Peyer's patch (tissue), 4 donors: ENCODE data around the gene RCSD1. TPM values are rescaled to one million over a fixed set of nuclear protein-coding genes. Genes with fewer than 3 reads are reported as not detected.

Source experiments
- DNase-seq, 3 donors: peaks; one replicate each; pipeline ENCODE4 v3.0.0-alpha.2; 2017 to 2019
- H3K27ac ChIP-seq, 4 donors: fragments of 200-600 bp; sonication (generic); one replicate each; pipeline ENCODE4 v1.5.1; 2016 to 2019
- H3K27me3 ChIP-seq, 2 donors: fragments of 200-600 bp; sonication (generic); one replicate each; pipeline ENCODE4 v1.5.1; 2019
- H3K36me3 ChIP-seq, 3 donors: fragments of 200-600 bp; sonication (generic); one replicate each; pipeline ENCODE4 v1.5.1; 2016 to 2019
- H3K4me1 ChIP-seq, 4 donors: fragments of 200-600 bp; sonication (generic); one replicate each; pipeline ENCODE4 v1.5.1; 2016 to 2019
- H3K4me3 ChIP-seq, 4 donors: fragments of 200-600 bp; sonication (generic); 1 replicate in 3 of 4; 2 replicates in 1 of 4; pipeline ENCODE4 v1.5.1; 2016 to 2019; ENCODE audit warnings: mild to moderate bottlenecking in 1 of 4
- H3K9me3 ChIP-seq, 4 donors: fragments of 200-600 bp; sonication (generic); one replicate each; pipeline ENCODE4 v1.5.1; 2016 to 2019; ENCODE audit warnings: mild to moderate bottlenecking in 1 of 4
- POLR2A ChIP-seq, 2 donors: fragments of 450-650 bp; IDR thresholded peaks; one replicate each; pipeline ENCODE4 v1.5.1; 2017; ENCODE audit warnings: antibody characterized with exemption in 2 of 2, mild to moderate bottlenecking in 2 of 2, moderate library complexity in 2 of 2
- total RNA-seq, 4 donors: library from RNA; depleted of rRNA; stranded (reverse); fragments of >200 nt; gene quantifications; one replicate each; pipeline ENCODE4 v1.1.0, GENCODE V29; 2016
- TF ChIP-seq, protein P1 (sequence below), 6 experiments: fragments of 450-650 bp in 4 of 6; fragments of 200-600 bp in 2 of 6; sonication (generic) in 1 of 6; IDR thresholded peaks; one replicate each; pipeline ENCODE4 v1.5.1; 2017 to 2019; ENCODE audit warnings: antibody characterized with exemption in 6 of 6, mild to moderate bottlenecking in 3 of 6, moderate library complexity in 1 of 6

Gene RCSD1
- total RNA-seq, 4 donors from 2014 or later, result 6.7 to 95.7 (median 11.5) TPM

DNA sequence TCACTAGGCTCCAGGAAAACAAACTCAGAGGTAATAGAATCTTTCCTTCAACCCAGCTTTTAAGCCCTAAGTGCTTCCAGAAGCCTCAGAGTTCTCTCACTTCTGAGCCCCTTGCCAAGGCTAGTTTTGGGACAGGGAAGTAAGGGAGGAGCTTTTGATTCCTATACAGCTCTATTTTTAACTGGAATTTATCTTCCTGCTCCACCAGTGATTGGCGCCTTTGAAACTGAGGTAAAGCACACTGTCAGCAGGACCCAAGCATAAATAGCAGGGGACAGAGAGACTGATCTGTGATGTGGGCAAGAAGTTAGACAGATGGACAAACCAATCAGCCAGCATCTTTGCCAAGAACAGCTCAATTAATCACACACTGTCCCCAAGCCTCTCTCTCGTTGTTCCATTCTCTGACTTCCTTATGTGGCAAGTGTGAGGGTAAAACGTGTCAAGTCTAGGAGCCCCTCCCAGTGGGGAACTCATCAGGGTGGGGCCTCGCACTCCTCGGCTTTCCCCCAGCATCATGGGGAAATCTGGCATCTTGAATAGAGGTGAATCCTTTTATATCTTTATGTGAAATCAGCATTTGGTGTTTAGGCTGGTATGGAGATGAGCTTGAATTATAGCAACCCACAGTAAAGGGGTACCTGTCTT is 51.5 kb downstream of the RCSD1 start:
- Histone ChIP-seq H3K27ac (no peak overlapping the region), H3K36me3 (no peaks in the 10 kb centered on the region), H3K4me1 (peaks cover 0 to 22% (median 2%) of the 10 kb centered on the region in 4 donors), H3K27me3 (no peaks in the 10 kb centered on the region), H3K9me3 (no peaks in the 10 kb centered on the region), H3K4me3 (no peak overlapping the region)
- TF ChIP-seq, protein P1, sequence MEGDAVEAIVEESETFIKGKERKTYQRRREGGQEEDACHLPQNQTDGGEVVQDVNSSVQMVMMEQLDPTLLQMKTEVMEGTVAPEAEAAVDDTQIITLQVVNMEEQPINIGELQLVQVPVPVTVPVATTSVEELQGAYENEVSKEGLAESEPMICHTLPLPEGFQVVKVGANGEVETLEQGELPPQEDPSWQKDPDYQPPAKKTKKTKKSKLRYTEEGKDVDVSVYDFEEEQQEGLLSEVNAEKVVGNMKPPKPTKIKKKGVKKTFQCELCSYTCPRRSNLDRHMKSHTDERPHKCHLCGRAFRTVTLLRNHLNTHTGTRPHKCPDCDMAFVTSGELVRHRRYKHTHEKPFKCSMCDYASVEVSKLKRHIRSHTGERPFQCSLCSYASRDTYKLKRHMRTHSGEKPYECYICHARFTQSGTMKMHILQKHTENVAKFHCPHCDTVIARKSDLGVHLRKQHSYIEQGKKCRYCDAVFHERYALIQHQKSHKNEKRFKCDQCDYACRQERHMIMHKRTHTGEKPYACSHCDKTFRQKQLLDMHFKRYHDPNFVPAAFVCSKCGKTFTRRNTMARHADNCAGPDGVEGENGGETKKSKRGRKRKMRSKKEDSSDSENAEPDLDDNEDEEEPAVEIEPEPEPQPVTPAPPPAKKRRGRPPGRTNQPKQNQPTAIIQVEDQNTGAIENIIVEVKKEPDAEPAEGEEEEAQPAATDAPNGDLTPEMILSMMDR (IDR thresholded peaks at IDR 0.05), result no peak
- no peak for TF ChIP-seq POLR2A (IDR thresholded peaks at IDR 0.05)
- DNase-seq, result no peak

GRCh38 chr1:167683226-167683625 is 53.2 kb downstream of the RCSD1 start:
- H3K27ac ChIP-seq, result peak overlapping the region in 2 of 4 donors; percentile 12 to 31
- DNase-seq, result no peak
- no peaks in the 10 kb centered on the region for H3K27me3 ChIP-seq
- H3K4me3 ChIP-seq, result no peak overlapping the region
- H3K9me3 ChIP-seq, result no peaks in the 10 kb centered on the region
- peaks cover 0 to 29% (median 5%) of the 10 kb centered on the region in 4 donors for H3K4me1 ChIP-seq
- TF ChIP-seq, protein P1 (IDR thresholded peaks at IDR 0.05), result no peak
- no peak for TF ChIP-seq POLR2A (IDR thresholded peaks at IDR 0.05)
- peaks cover 0 to under 1% (median 0%) of the 10 kb centered on the region in 3 donors for H3K36me3 ChIP-seq

DNA sequence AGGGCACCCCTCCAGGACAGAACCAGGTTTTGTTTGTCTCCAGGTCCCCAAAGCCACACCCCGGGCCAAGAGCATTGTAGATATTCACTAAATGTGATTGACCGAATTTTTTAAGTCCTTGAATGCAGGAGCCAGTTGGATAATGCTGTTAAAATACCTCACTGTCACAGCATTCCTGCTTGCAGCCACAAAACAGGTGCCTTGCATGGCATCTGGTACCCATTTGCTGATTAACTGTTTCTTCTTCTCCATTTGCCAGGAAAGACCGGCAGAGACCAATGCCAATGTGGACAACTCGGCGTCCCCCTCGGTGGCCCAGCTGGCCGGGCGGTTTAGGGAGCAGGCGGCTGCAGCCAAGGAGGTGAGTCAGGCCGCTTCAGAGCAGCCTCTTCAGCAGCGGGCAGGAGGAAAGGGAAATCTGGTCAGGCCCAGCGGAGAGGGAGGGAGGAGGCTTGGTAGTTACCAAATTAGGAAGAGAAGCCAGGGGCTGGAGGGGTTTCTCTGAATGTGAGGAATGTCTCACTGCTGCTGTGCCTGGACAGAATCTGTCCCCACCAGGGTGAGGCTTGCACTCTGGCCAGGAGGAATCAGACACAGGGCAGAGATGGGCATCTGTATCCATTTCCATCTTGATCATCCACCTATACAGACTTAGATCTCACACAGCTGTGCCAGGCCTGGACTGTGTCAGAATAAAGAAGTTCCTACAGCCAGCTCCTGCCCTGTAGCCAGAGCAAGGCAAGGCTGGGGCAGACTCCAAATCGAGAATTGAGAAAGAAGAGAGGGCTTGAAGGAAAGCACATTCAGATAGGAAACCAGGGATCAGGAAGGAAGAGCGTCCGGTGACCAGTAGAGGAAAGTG is 53.8 kb downstream of the RCSD1 start:
- peak overlapping the region in 2 of 4 donors; percentile 2 to 31 for H3K27ac ChIP-seq
- H3K27me3 ChIP-seq, result no peaks in the 10 kb centered on the region
- H3K36me3 ChIP-seq, result peaks cover 0 to 7% (median 0%) of the 10 kb centered on the region in 3 donors
- no peak for TF ChIP-seq POLR2A (IDR thresholded peaks at IDR 0.05)
- TF ChIP-seq, protein P1 (IDR thresholded peaks at IDR 0.05), result no peak
- no peak overlapping the region for H3K4me3 ChIP-seq
- H3K4me1 ChIP-seq, result peaks cover 0 to 29% (median 5%) of the 10 kb centered on the region in 4 donors
- no peak for DNase-seq
- H3K9me3 ChIP-seq, result no peaks in the 10 kb centered on the region

- no peaks in the 10 kb centered on the region for H3K27me3 ChIP-seq
- no peaks in the 10 kb centered on the region for H3K9me3 ChIP-seq
- peak overlapping the region in 1 of 4 donors; percentile 4 for H3K27ac ChIP-seq
- TF ChIP-seq, protein P1 (IDR thresholded peaks at IDR 0.05), result no peak
- TF ChIP-seq POLR2A (IDR thresholded peaks at IDR 0.05), result no peak
- peaks cover 0 to 24% (median 3%) of the 10 kb centered on the region in 4 donors for H3K4me1 ChIP-seq
- no peak overlapping the region for H3K4me3 ChIP-seq
- no peak for DNase-seq
- H3K36me3 ChIP-seq, result peaks cover 0 to 20% (median 0%) of the 10 kb centered on the region in 3 donors
These were observed 55.8 kb downstream of the RCSD1 start for GRCh38 chr1:167685844-167686243.

- Histone ChIP-seq H3K36me3 (peaks cover 0 to 27% (median 0%) of the 10 kb centered on the region in 3 donors), H3K9me3 (no peaks in the 10 kb centered on the region), H3K27ac (peak overlapping the region in 1 of 4 donors; percentile 53), H3K4me1 (peaks cover 0 to 20% (median 3%) of the 10 kb centered on the region in 4 donors), H3K27me3 (no peaks in the 10 kb centered on the region), H3K4me3 (no peak overlapping the region)
- TF ChIP-seq, protein P1 (IDR thresholded peaks at IDR 0.05), result peak; percentile 84 to 93 (median 90)
- TF ChIP-seq POLR2A (IDR thresholded peaks at IDR 0.05), result no peak
- DNase-seq, result peak in 2 of 3 donors; percentile 82 to 95
These were observed 58.0 kb downstream of the RCSD1 start for GRCh38 chr1:167687919-167688519.
